PC-9 (cell line): ENCODE measurements around the gene BIRC2. TPM values are rescaled to one million over a fixed set of nuclear protein-coding genes. Genes with fewer than 3 reads are reported as not detected.

Experiments used
- BruUV-seq: library from RNA; stranded (reverse); fragments of 400-500 nt; replicated peaks from 2 replicates; lab custom pipeline; 2021; lab: Mats Ljungman, UMichigan
- CTCF ChIA-PET: fragments of 300-600 bp; sonication (Branson Sonifier 250); formaldehyde crosslinking; loops from one replicate; lab custom pipeline; 2022; ENCODE audit warnings: antibody characterized with exemption; lab: Charles Lee
- POLR2A ChIA-PET: fragments of 300-600 bp; sonication (Branson Sonifier 250); formaldehyde crosslinking; loops from one replicate; lab custom pipeline; 2022; ENCODE audit warnings: antibody characterized with exemption; ENCODE audit not compliant: unreplicated experiment; lab: Charles Lee
- DNase-seq, 2 experiments: peaks; one replicate each; pipeline versions ENCODE4 v3.0.0 to v3.0.0-alpha.2; 2015 to 2022; ENCODE audit warnings: mixed read lengths in 1 of 2
- H2AFZ ChIP-seq: fragments of 200-600 bp; sonication (generic); 2 replicates; pipeline ENCODE4 v1.8.1; 2017; ENCODE audit warnings: antibody characterized with exemption
- H3F3A ChIP-seq: fragments of 200-600 bp; sonication (generic); 2 replicates; pipeline ENCODE4 v1.8.1; 2017; ENCODE audit warnings: antibody characterized with exemption, mild to moderate bottlenecking, low read depth; ENCODE audit not compliant: insufficient read depth
- H3K27ac ChIP-seq: fragments of 200-600 bp; sonication (generic); 2 replicates; pipeline ENCODE4 v1.6.1; 2016; ENCODE audit warnings: mixed run types
- H3K27me3 ChIP-seq: fragments of 200-600 bp; sonication (generic); 2 replicates; pipeline ENCODE4 v1.6.1; 2016; ENCODE audit warnings: low read depth, mixed run types; ENCODE audit not compliant: insufficient read depth
- H3K36me3 ChIP-seq: fragments of 200-600 bp; sonication (generic); 2 replicates; pipeline ENCODE4 v1.6.1; 2016; ENCODE audit warnings: low read depth, mixed run types
- H3K4me1 ChIP-seq: fragments of 200-600 bp; sonication (generic); replicated peaks from 2 replicates; pipeline ENCODE4 v1.6.1; 2016; ENCODE audit warnings: mixed run types; ENCODE audit not compliant: insufficient read depth
- H3K4me2 ChIP-seq: fragments of 200-600 bp; sonication (generic); 2 replicates; pipeline ENCODE4 v1.6.1; 2017; ENCODE audit warnings: mixed run types
- H3K4me3 ChIP-seq: fragments of 200-600 bp; sonication (generic); 2 replicates; pipeline ENCODE4 v1.6.1; 2016; ENCODE audit warnings: mixed run types
- H3K79me2 ChIP-seq: fragments of 200-600 bp; sonication (generic); 2 replicates; pipeline ENCODE4 v1.6.1; 2017; ENCODE audit warnings: low read depth, mixed run types
- H3K9me2 ChIP-seq: fragments of 200-600 bp; sonication (generic); 2 replicates; pipeline ENCODE4 v1.8.1; 2017; ENCODE audit warnings: mild to moderate bottlenecking; ENCODE audit not compliant: insufficient read depth
- H3K9me3 ChIP-seq: fragments of 200-600 bp; sonication (generic); 2 replicates; pipeline ENCODE4 v1.8.1; 2016; ENCODE audit warnings: low read depth; ENCODE audit not compliant: insufficient read depth
- H4K20me1 ChIP-seq: fragments of 200-600 bp; sonication (generic); 2 replicates; pipeline ENCODE4 v1.8.1; 2017; ENCODE audit not compliant: insufficient read depth
- EZH2 ChIP-seq: fragments of 200-600 bp; sonication (generic); IDR thresholded peaks from 2 replicates; pipeline ENCODE4 v1.8.0; 2017; ENCODE audit warnings: antibody characterized with exemption, low read depth
- intact Hi-C: fragments of 100-400 bp; cut with micrococcal nuclease; formaldehyde crosslinking; loops from one replicate; pipeline ENCODE4 v1.10.0; 2022; ENCODE audit not compliant: unreplicated experiment
- total RNA-seq: library from RNA; stranded (reverse); gene quantifications from 2 replicates; pipeline ENCODE4 v1.2.3, GENCODE V29; 2021
- TF ChIP-seq, protein P1 (sequence below): fragments of 200-600 bp; sonication (generic); conservative IDR thresholded peaks from 2 replicates; pipeline ENCODE4 v1.6.1; 2017; ENCODE audit warnings: mixed run types, antibody characterized with exemption, mild to moderate bottlenecking, moderate library complexity

Gene BIRC2
- total RNA-seq, 1 experiment from 2014 or later, result 33.7 TPM

- no peak overlapping the region for H3K27ac ChIP-seq
- CTCF ChIA-PET, result no interaction called here
- H3K4me3 ChIP-seq, result no peak overlapping the region
- intact Hi-C loops, result loop anchor here (5.0 kb wide), 2 partner anchors 37 to 142 kb away; partner anchors contain the start of genes BIRC2 and TMEM123
- H3K27me3 ChIP-seq, result no peaks in the 10 kb centered on the region
- POLR2A ChIA-PET, result interaction anchor here (0.6 kb wide), 1 partner anchor 23 kb away, joined by 5 read pairs; no protein-coding TSS in a partner anchor
- H3K9me3 ChIP-seq, result 0 out of 2 replicates have a peak, but pooled peaks cover 4% of the 10 kb centered on the region
- no peaks in the 10 kb centered on the region for H3K79me2 ChIP-seq
- no peaks in the 10 kb centered on the region; the same call in 1 of the 2 replicates for H3K9me2 ChIP-seq
- H3K4me2 ChIP-seq, result no peak overlapping the region
- DNase-seq, result no peak
- H3F3A ChIP-seq, result peaks cover 32% of the 10 kb centered on the region
- TF ChIP-seq EZH2, result no peak
- TF ChIP-seq, protein P1, sequence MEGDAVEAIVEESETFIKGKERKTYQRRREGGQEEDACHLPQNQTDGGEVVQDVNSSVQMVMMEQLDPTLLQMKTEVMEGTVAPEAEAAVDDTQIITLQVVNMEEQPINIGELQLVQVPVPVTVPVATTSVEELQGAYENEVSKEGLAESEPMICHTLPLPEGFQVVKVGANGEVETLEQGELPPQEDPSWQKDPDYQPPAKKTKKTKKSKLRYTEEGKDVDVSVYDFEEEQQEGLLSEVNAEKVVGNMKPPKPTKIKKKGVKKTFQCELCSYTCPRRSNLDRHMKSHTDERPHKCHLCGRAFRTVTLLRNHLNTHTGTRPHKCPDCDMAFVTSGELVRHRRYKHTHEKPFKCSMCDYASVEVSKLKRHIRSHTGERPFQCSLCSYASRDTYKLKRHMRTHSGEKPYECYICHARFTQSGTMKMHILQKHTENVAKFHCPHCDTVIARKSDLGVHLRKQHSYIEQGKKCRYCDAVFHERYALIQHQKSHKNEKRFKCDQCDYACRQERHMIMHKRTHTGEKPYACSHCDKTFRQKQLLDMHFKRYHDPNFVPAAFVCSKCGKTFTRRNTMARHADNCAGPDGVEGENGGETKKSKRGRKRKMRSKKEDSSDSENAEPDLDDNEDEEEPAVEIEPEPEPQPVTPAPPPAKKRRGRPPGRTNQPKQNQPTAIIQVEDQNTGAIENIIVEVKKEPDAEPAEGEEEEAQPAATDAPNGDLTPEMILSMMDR, result 0 out of 2 replicates have a peak, but pooled peaks have one; percentile 21
- H4K20me1 ChIP-seq, result no peaks in the 10 kb centered on the region
- H3K36me3 ChIP-seq, result no peaks in the 10 kb centered on the region
- no TSS peak for BruUV-seq
- peaks cover 39% of the 10 kb centered on the region for H3K4me1 ChIP-seq
- no peak overlapping the region for H2AFZ ChIP-seq
Measured at GRCh38 chr11:102309621-102310541, 37.1 kb upstream of the BIRC2 start.

DNA sequence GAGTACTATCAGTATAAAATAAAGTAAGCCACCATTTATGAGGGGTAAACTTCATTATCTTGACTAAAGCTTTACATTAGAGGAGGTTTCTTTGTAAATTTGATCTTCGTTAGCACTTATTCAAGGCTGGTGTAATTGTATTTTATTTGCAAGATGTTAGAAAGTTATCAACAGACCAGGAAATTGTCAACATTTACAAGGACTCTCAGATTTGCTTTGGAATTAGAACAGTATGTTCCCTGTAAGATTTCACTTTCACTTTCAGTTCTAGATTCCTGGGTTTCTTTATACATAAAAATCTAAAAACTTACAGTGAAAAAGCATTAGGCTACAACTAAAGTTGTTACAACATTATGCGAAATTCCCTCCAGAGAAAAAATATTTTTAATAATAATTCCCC lies 34.3 kb upstream of the BIRC2 start:
- H3K4me2 ChIP-seq, result peak overlapping the region; percentile 56
- intact Hi-C loops, result no loop called here
- TF ChIP-seq EZH2, result no peak
- TF ChIP-seq, protein P1, result no peak
- no peaks in the 10 kb centered on the region for H4K20me1 ChIP-seq
- no peaks in the 10 kb centered on the region for H3K36me3 ChIP-seq
- peaks cover 23% of the 10 kb centered on the region for H3F3A ChIP-seq
- DNase-seq, result no peak
- no peak overlapping the region; the same call in 1 of the 2 replicates for H3K4me3 ChIP-seq
- POLR2A ChIA-PET, result no interaction called here
- H3K27ac ChIP-seq, result 0 out of 2 replicates have a peak overlapping the region, but pooled peaks have one; percentile 16
- CTCF ChIA-PET, result interaction anchor here (0.5 kb wide), 1 partner anchor 140 kb away, joined by 6 read pairs; no protein-coding TSS in a partner anchor
- BruUV-seq, result no TSS peak
- H2AFZ ChIP-seq, result no peak overlapping the region
- H3K9me2 ChIP-seq, result no peaks in the 10 kb centered on the region; the same call in 1 of the 2 replicates
- H3K4me1 ChIP-seq, result peaks cover 26% of the 10 kb centered on the region
- H3K79me2 ChIP-seq, result no peaks in the 10 kb centered on the region
- H3K9me3 ChIP-seq, result 0 out of 2 replicates have a peak, but pooled peaks cover 4% of the 10 kb centered on the region
- H3K27me3 ChIP-seq, result no peaks in the 10 kb centered on the region

GRCh38 chr11:102313238-102313940 lies 33.6 kb upstream of the BIRC2 start:
- peaks cover 26% of the 10 kb centered on the region for H3K4me1 ChIP-seq
- H2AFZ ChIP-seq, result no peak overlapping the region
- ChIA-PET CTCF (no interaction called here), POLR2A (no interaction called here)
- intact Hi-C loops, result no loop called here
- H3F3A ChIP-seq, result peaks cover 21% of the 10 kb centered on the region
- no TSS peak for BruUV-seq
- no peaks in the 10 kb centered on the region for H3K9me2 ChIP-seq
- no peak overlapping the region; the same call in 1 of the 2 replicates for H3K4me3 ChIP-seq
- H4K20me1 ChIP-seq, result no peaks in the 10 kb centered on the region
- 0 out of 2 replicates have a peak, but pooled peaks cover 4% of the 10 kb centered on the region for H3K79me2 ChIP-seq
- H3K36me3 ChIP-seq, result no peaks in the 10 kb centered on the region
- no peak for DNase-seq
- 0 out of 2 replicates have a peak overlapping the region, but pooled peaks have one; percentile 16 for H3K27ac ChIP-seq
- 0 out of 2 replicates have a peak, but pooled peaks cover 4% of the 10 kb centered on the region for H3K9me3 ChIP-seq
- no peaks in the 10 kb centered on the region for H3K27me3 ChIP-seq
- TF ChIP-seq EZH2, result no peak
- TF ChIP-seq, protein P1, result no peak
- peak overlapping the region; percentile 56; the same call in 1 of the 2 replicates for H3K4me2 ChIP-seq
